Left cardiac atrium (tissue), 4 donors: ENCODE data around the gene HELT. TPM values are rescaled to one million over a fixed set of nuclear protein-coding genes. Genes with fewer than 3 reads are reported as not detected.
A peak's percentile ranks its signal among the peaks of the same experiment; 100 is the strongest.
"Not testable (repeated sequence)": the region's sequence is repeated elsewhere in the genome, so short reads cannot be mapped to it uniquely, and the experiment has no call there.

Source experiments
- ATAC-seq, 2 donors: fragments of 200-7000 bp; cut with Tn5 transposase; one replicate each; pipeline ENCODE4 v1.9.1; 2020; ENCODE audit warnings: mild to moderate bottlenecking in 2 of 2, moderate library complexity in 2 of 2
- DNase-seq: peaks from one replicate; pipeline ENCODE4 v3.0.0-alpha.2; 2020
- intact Hi-C, 2 donors: fragments of 100-400 bp; cut with DNase I; formaldehyde crosslinking; loops; one replicate each; pipeline versions ENCODE4 v1.14.1 to v1.15.1; 2022 to 2023
- total RNA-seq, 2 donors: library from RNA; stranded (reverse); fragmentation: NEBNext Ultra II Directional; extraction: Animal tissue kit (Norgen Biotek cat#: 25700); gene quantifications; one replicate each; pipeline ENCODE4 v1.2.1, GENCODE V29; 2021
- donor health status: DM: no; HTN: yes; CAD: no.
- donor health status: DM: no; HTN: yes; CAD: no; lungs with severe emphysema.
- donor health status: DM: yes; HTN: yes; CAD: no.
- donor health status: Dilated cardiomyopathy.

Gene HELT
- total RNA-seq, 2 donors from 2014 or later, result not detected

GRCh38 chr4:185028625-185029024 lies 10.3 kb downstream of the HELT start:
- DNase-seq (no peak), ATAC-seq (no peak)
- intact Hi-C loops, result no loop called here

- ATAC-seq (no peak), DNase-seq (no peak)
- intact Hi-C loops, result loop anchor here in 1 of 2 donors (10.0 kb wide), 1 partner anchor 63 kb away; no protein-coding TSS in a partner anchor
Measured at GRCh38 chr4:185031611-185032010, 13.3 kb downstream of the HELT start.

- intact Hi-C loops, result loop anchor here in 1 of 2 donors (10.0 kb wide), 1 partner anchor 62 kb away; no protein-coding TSS in a partner anchor
- ATAC-seq, result no peak
Measured at GRCh38 chr4:185033072-185033471, 14.8 kb downstream of the HELT start.

GRCh38 chr4:185033950-185034349 lies 15.7 kb downstream of the HELT start:
- intact Hi-C loops, result loop anchor here in 1 of 2 donors (10.0 kb wide), 1 partner anchor 61 kb away; no protein-coding TSS in a partner anchor
- DNase-seq (no peak), ATAC-seq (no peak)

More at GRCh38 chr4:185033072-185033471, 14.8 kb downstream of the HELT start:
- no peak for DNase-seq

GRCh38 chr4:185035284-185035683 lies 17.0 kb downstream of the HELT start:
- no peak for ATAC-seq
- no peak for DNase-seq
- intact Hi-C loops, result loop anchor here in 1 of 2 donors (10.0 kb wide), 1 partner anchor 60 kb away; no protein-coding TSS in a partner anchor

- ATAC-seq, result no peak
- no peak for DNase-seq
Measured at GRCh38 chr4:185036019-185036418, 17.7 kb downstream of the HELT start.

GRCh38 chr4:185036842-185037241 lies 18.6 kb downstream of the HELT start:
- no peak for ATAC-seq
- intact Hi-C loops, result loop anchor here (2.0 to 10.0 kb wide), 2 partner anchors 58 kb away; no protein-coding TSS in a partner anchor
- DNase-seq, result no peak

More at GRCh38 chr4:185036019-185036418, 17.7 kb downstream of the HELT start:
- intact Hi-C loops, result loop anchor here (2.0 to 10.0 kb wide), 2 partner anchors 59 kb away; no protein-coding TSS in a partner anchor

- ATAC-seq, result peak; percentile 77 to 88
- intact Hi-C loops, result loop anchor here (1.0 to 10.0 kb wide), 3 partner anchors 55 to 145 kb away; no protein-coding TSS in a partner anchor
- peak; percentile 45 for DNase-seq
Measured at GRCh38 chr4:185039508-185040273, 21.4 kb downstream of the HELT start.

GRCh38 chr4:185040523-185040922 lies 22.2 kb downstream of the HELT start:
- DNase-seq (no peak), ATAC-seq (no peak)
- intact Hi-C loops, result loop anchor here in 1 of 2 donors (10.0 kb wide), 1 partner anchor 144 kb away; no protein-coding TSS in a partner anchor

- intact Hi-C loops, ATAC-seq, DNase-seq: not testable (repeated sequence)
Measured at GRCh38 chr4:185050286-185050685, 32.0 kb downstream of the HELT start.

GRCh38 chr4:185051283-185051682 lies 33.0 kb downstream of the HELT start:
- DNase-seq, intact Hi-C loops, ATAC-seq: not testable (repeated sequence)

- DNase-seq (no peak), ATAC-seq (no peak)
- intact Hi-C loops, result no loop called here
Measured at GRCh38 chr4:185053746-185054145, 35.5 kb downstream of the HELT start.

GRCh38 chr4:185054272-185054671 lies 36.0 kb downstream of the HELT start:
- intact Hi-C loops, result no loop called here
- DNase-seq (no peak), ATAC-seq (no peak)

GRCh38 chr4:185054886-185055285 lies 36.6 kb downstream of the HELT start:
- DNase-seq, result no peak
- intact Hi-C loops, result no loop called here
- ATAC-seq, result no peak

- intact Hi-C loops, result no loop called here
- no peak for ATAC-seq
- DNase-seq, result no peak
Measured at GRCh38 chr4:185061610-185062009, 43.3 kb downstream of the HELT start.

GRCh38 chr4:185062606-185063005 lies 44.3 kb downstream of the HELT start:
- no peak for ATAC-seq
- DNase-seq, result no peak
- intact Hi-C loops, result no loop called here

GRCh38 chr4:185066179-185066578 lies 47.9 kb downstream of the HELT start:
- no peak for ATAC-seq
- DNase-seq, result no peak
- intact Hi-C loops, result no loop called here

GRCh38 chr4:185068837-185069236 lies 50.5 kb downstream of the HELT start:
- DNase-seq (no peak), ATAC-seq (no peak)
- intact Hi-C loops, result no loop called here
